K562 (cell line): ENCODE results near the gene UPK2. TPM values are rescaled to one million over a fixed set of nuclear protein-coding genes. Genes with fewer than 3 reads are reported as not detected.
A peak's percentile ranks its signal among the peaks of the same experiment; 100 is the strongest.

Experiments used
- CTBP1 ChIP-seq: fragments of 450-650 bp; IDR thresholded peaks from 2 replicates; pipeline ENCODE4 v1.6.1; 2016; ENCODE audit warnings: borderline replicate concordance
- DPF2 ChIP-seq: fragments of 450-650 bp; IDR thresholded peaks from 2 replicates; pipeline ENCODE4 v1.6.1; 2016
- EP400 ChIP-seq: fragments of 450-650 bp; IDR thresholded peaks from 2 replicates; pipeline ENCODE4 v1.6.1; 2017; ENCODE audit warnings: antibody characterized with exemption, mild to moderate bottlenecking, moderate library complexity
- JUN ChIP-seq, 2 experiments: sonication (generic) in 1 of 2; formaldehyde crosslinking in 1 of 2; IDR thresholded peaks; 2 replicates each; pipeline versions ENCODE4 v1.6.1 to v1.8.0; 2012 to 2022; ENCODE audit warnings: borderline replicate concordance in 2 of 2, mild to moderate bottlenecking in 2 of 2, improper control_type of control experiment in 1 of 2, low read depth in 1 of 2, low read length in 1 of 2, missing genetic modification reagents in 1 of 2
- OTX1 ChIP-seq: fragments of 450-650 bp; formaldehyde crosslinking; IDR thresholded peaks from 2 replicates; pipeline ENCODE4 v1.4.0; 2022; ENCODE audit warnings: mild to moderate bottlenecking
- PPARD ChIP-seq: fragments of 250-450 bp; sonication (Bioruptor Pico); IDR thresholded peaks from 2 replicates; pipeline ENCODE4 v1.8.0; 2022; ENCODE audit warnings: inconsistent platforms, mild to moderate bottlenecking, moderate library complexity
- SLC30A9 ChIP-seq: fragments of 250-450 bp; sonication (Bioruptor Pico); IDR thresholded peaks from 2 replicates; pipeline ENCODE4 v1.8.0; 2022; ENCODE audit warnings: mild to moderate bottlenecking, moderate library complexity
- SMAD1 ChIP-seq: fragments of 150-350 bp; IDR thresholded peaks from 2 replicates; pipeline ENCODE4 v1.6.1; 2014; ENCODE audit warnings: low read length, low read depth; ENCODE audit not compliant: partially characterized antibody
- SMARCE1 ChIP-seq: fragments of 450-650 bp; IDR thresholded peaks from 2 replicates; pipeline ENCODE4 v1.7.1; 2016; ENCODE audit warnings: mild to moderate bottlenecking
- ZBED1 ChIP-seq: IDR thresholded peaks from 2 replicates; pipeline ENCODE4 v1.6.1; 2014
- ZNF134 ChIP-seq: fragments of 250-450 bp; sonication (Bioruptor Pico); conservative IDR thresholded peaks from 2 replicates; pipeline ENCODE4 v1.4.0; 2020
- polyA plus RNA-seq, 8 experiments: library from polyadenylated mRNA; depleted of rRNA in 4 of 8; stranded (reverse) in 5 of 8; unstranded in 3 of 8; fragments of >200 nt; fragmentation: Nextera tagmentation in 2 of 8; fragmentation: Illumina TruSeq in 1 of 8; extraction: Ambion mirVana in 2 of 8; extraction: Trizol in 1 of 8; gene quantifications; 2 replicates each; pipeline versions ENCODE4 v1.2.1 to v1.2.3, GENCODE V29; 2011 to 2014; ENCODE audit warnings: inconsistent platforms in 1 of 8, missing spikeins in 1 of 8
- total RNA-seq, 7 experiments: library from RNA; depleted of rRNA in 6 of 7; stranded (reverse); fragments of >200 nt in 6 of 7; fragmentation: Illumina TruSeq in 2 of 7; extraction: Trizol in 2 of 7; gene quantifications; 2 replicates each; pipeline versions ENCODE4 v1.2.1 to v1.2.3, GENCODE V29; 2011 to 2021; ENCODE audit warnings: low replicate concordance in 1 of 7
- TF ChIP-seq, protein P1 (sequence below): sonication (generic); formaldehyde crosslinking; IDR thresholded peaks from 2 replicates; pipeline ENCODE4 v1.8.0; 2022; ENCODE audit warnings: mild to moderate bottlenecking, low read depth, missing genetic modification reagents
- TF ChIP-seq, protein P2 (sequence below), 2 experiments: fragments of 450-650 bp; formaldehyde crosslinking in 1 of 2; IDR thresholded peaks; 2 replicates each; pipeline versions ENCODE4 v1.4.0 to v1.6.1; 2014 to 2020; ENCODE audit warnings: mild to moderate bottlenecking in 2 of 2, borderline replicate concordance in 1 of 2, low read depth in 1 of 2
- TF ChIP-seq, protein P3 (sequence below): fragments of 450-650 bp; conservative IDR thresholded peaks from 2 replicates; pipeline ENCODE4 v1.6.1; 2016; ENCODE audit warnings: missing genetic modification characterization, low read depth, mild to moderate bottlenecking, control low read depth, missing compliant biosample characterization
- TF ChIP-seq, protein P4 (sequence below): fragments of 250-450 bp; sonication (Bioruptor Pico); IDR thresholded peaks from 2 replicates; pipeline ENCODE4 v1.9.0; 2021; ENCODE audit warnings: mild to moderate bottlenecking, inconsistent platforms

The UPK2 gene
- total and polyA plus RNA-seq, 9 of the 15 experiments (the other 6 are each of a cell fraction or from before 2014, with no cell fraction given), result not detected

- TF ChIP-seq, protein P1, sequence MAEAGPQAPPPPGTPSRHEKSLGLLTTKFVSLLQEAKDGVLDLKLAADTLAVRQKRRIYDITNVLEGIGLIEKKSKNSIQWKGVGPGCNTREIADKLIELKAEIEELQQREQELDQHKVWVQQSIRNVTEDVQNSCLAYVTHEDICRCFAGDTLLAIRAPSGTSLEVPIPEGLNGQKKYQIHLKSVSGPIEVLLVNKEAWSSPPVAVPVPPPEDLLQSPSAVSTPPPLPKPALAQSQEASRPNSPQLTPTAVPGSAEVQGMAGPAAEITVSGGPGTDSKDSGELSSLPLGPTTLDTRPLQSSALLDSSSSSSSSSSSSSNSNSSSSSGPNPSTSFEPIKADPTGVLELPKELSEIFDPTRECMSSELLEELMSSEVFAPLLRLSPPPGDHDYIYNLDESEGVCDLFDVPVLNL (CRISPR knock-in tag), result no peak
- TF ChIP-seq SMAD1, result no peak
- TF ChIP-seq DPF2, result no peak
- TF ChIP-seq ZNF134 (CRISPR knock-in tag), result no peak
- TF ChIP-seq EP400, result no peak
- TF ChIP-seq, protein P2, sequence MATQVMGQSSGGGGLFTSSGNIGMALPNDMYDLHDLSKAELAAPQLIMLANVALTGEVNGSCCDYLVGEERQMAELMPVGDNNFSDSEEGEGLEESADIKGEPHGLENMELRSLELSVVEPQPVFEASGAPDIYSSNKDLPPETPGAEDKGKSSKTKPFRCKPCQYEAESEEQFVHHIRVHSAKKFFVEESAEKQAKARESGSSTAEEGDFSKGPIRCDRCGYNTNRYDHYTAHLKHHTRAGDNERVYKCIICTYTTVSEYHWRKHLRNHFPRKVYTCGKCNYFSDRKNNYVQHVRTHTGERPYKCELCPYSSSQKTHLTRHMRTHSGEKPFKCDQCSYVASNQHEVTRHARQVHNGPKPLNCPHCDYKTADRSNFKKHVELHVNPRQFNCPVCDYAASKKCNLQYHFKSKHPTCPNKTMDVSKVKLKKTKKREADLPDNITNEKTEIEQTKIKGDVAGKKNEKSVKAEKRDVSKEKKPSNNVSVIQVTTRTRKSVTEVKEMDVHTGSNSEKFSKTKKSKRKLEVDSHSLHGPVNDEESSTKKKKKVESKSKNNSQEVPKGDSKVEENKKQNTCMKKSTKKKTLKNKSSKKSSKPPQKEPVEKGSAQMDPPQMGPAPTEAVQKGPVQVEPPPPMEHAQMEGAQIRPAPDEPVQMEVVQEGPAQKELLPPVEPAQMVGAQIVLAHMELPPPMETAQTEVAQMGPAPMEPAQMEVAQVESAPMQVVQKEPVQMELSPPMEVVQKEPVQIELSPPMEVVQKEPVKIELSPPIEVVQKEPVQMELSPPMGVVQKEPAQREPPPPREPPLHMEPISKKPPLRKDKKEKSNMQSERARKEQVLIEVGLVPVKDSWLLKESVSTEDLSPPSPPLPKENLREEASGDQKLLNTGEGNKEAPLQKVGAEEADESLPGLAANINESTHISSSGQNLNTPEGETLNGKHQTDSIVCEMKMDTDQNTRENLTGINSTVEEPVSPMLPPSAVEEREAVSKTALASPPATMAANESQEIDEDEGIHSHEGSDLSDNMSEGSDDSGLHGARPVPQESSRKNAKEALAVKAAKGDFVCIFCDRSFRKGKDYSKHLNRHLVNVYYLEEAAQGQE (IDR thresholded peaks at IDR 0.05; ENCODE audit: borderline replicate concordance), result peak; percentile 89
- TF ChIP-seq, protein P2 (CRISPR knock-in tag; IDR thresholded peaks at IDR 0.05; ENCODE audit: low read depth), result no peak
- TF ChIP-seq SLC30A9 (CRISPR knock-in tag), result no peak
- no peak for TF ChIP-seq OTX1 (CRISPR knock-in tag)
- TF ChIP-seq SMARCE1, result no peak
- no peak for TF ChIP-seq ZBED1
- TF ChIP-seq, protein P3, sequence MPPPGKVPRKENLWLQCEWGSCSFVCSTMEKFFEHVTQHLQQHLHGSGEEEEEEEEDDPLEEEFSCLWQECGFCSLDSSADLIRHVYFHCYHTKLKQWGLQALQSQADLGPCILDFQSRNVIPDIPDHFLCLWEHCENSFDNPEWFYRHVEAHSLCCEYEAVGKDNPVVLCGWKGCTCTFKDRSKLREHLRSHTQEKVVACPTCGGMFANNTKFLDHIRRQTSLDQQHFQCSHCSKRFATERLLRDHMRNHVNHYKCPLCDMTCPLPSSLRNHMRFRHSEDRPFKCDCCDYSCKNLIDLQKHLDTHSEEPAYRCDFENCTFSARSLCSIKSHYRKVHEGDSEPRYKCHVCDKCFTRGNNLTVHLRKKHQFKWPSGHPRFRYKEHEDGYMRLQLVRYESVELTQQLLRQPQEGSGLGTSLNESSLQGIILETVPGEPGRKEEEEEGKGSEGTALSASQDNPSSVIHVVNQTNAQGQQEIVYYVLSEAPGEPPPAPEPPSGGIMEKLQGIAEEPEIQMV (tag), result no peak
- TF ChIP-seq CTBP1, result peak; percentile 75
- TF ChIP-seq, protein P4, sequence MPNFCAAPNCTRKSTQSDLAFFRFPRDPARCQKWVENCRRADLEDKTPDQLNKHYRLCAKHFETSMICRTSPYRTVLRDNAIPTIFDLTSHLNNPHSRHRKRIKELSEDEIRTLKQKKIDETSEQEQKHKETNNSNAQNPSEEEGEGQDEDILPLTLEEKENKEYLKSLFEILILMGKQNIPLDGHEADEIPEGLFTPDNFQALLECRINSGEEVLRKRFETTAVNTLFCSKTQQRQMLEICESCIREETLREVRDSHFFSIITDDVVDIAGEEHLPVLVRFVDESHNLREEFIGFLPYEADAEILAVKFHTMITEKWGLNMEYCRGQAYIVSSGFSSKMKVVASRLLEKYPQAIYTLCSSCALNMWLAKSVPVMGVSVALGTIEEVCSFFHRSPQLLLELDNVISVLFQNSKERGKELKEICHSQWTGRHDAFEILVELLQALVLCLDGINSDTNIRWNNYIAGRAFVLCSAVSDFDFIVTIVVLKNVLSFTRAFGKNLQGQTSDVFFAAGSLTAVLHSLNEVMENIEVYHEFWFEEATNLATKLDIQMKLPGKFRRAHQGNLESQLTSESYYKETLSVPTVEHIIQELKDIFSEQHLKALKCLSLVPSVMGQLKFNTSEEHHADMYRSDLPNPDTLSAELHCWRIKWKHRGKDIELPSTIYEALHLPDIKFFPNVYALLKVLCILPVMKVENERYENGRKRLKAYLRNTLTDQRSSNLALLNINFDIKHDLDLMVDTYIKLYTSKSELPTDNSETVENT (CRISPR knock-in tag), result no peak
- no peak for TF ChIP-seq JUN (IDR thresholded peaks at IDR 0.05; ENCODE audit: borderline replicate concordance, low read depth, low read length)
- TF ChIP-seq JUN (CRISPR knock-in tag; IDR thresholded peaks at IDR 0.05; ENCODE audit: borderline replicate concordance), result no peak
- no peak for TF ChIP-seq PPARD
Measured at GRCh38 chr11:118956094-118956846, at the start of gene UPK2 (continued).
